Renal pelvis (tissue), 12 donors: ENCODE data around the gene TRIM44. TPM values are rescaled to one million over a fixed set of nuclear protein-coding genes. Genes with fewer than 3 reads are reported as not detected.
A peak's percentile ranks its signal among the peaks of the same experiment; 100 is the strongest.

Experiments used
- DNase-seq: peaks from one replicate; pipeline ENCODE4 v3.0.0-alpha.2; 2013
- long read RNA-seq, 16 experiments: transcript quantifications; one replicate each; lab custom pipeline, GENCODE V29; 2026
- polyA plus RNA-seq, 3 donors: library from polyadenylated mRNA; unstranded; fragments of 120-200 nt; gene quantifications; one replicate each; pipeline ENCODE4 v1.2.1, GENCODE V29; 2013; ENCODE audit not compliant: insufficient read length in 3 of 3

The TRIM44 gene, protein sequence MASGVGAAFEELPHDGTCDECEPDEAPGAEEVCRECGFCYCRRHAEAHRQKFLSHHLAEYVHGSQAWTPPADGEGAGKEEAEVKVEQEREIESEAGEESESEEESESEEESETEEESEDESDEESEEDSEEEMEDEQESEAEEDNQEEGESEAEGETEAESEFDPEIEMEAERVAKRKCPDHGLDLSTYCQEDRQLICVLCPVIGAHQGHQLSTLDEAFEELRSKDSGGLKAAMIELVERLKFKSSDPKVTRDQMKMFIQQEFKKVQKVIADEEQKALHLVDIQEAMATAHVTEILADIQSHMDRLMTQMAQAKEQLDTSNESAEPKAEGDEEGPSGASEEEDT
- 100 to 1,000 TPM in 1 of 3 donors, 10 to 100 TPM in 2; 85.2 to 100 (median 91.3) TPM for polyA plus RNA-seq
- long read RNA-seq, donor 1, full-length matches to known transcripts = 18 of 48 reads
- long read RNA-seq, donor 1, partial matches to known transcripts = 19 of 48 reads
- long read RNA-seq, donor 1, other reads (novel, unspliced or antisense) = 11 of 48 reads
- long read RNA-seq, donor 2, full-length matches to known transcripts = 27 of 39 reads
- long read RNA-seq, donor 2, partial matches to known transcripts = 0 of 39 reads
- long read RNA-seq, donor 2, other reads (novel, unspliced or antisense) = 12 of 39 reads
- long read RNA-seq, donor 3, full-length matches to known transcripts = 16 of 21 reads
- long read RNA-seq, donor 3, partial matches to known transcripts = 0 of 21 reads
- long read RNA-seq, donor 3, other reads (novel, unspliced or antisense) = 5 of 21 reads
- long read RNA-seq, donor 4, full-length matches to known transcripts = 13 of 19 reads
- long read RNA-seq, donor 4, partial matches to known transcripts = 6 of 19 reads
- long read RNA-seq, donor 4, other reads (novel, unspliced or antisense) = 0 of 19 reads
- long read RNA-seq, donor 5, full-length matches to known transcripts = 12 of 29 reads
- long read RNA-seq, donor 5, partial matches to known transcripts = 17 of 29 reads
- long read RNA-seq, donor 5, other reads (novel, unspliced or antisense) = 0 of 29 reads
- long read RNA-seq, donor 6, full-length matches to known transcripts = 23 of 45 reads
- long read RNA-seq, donor 6, partial matches to known transcripts = 22 of 45 reads
- long read RNA-seq, donor 6, other reads (novel, unspliced or antisense) = 0 of 45 reads
- long read RNA-seq, donor 7, full-length matches to known transcripts = 17 of 24 reads
- long read RNA-seq, donor 7, partial matches to known transcripts = 0 of 24 reads
- long read RNA-seq, donor 7, other reads (novel, unspliced or antisense) = 7 of 24 reads
- long read RNA-seq, donor 8, full-length matches to known transcripts = 11 of 26 reads
- long read RNA-seq, donor 8, partial matches to known transcripts = 15 of 26 reads
- long read RNA-seq, donor 8, other reads (novel, unspliced or antisense) = 0 of 26 reads
- long read RNA-seq, donor 9, full-length matches to known transcripts = 29 of 36 reads
- long read RNA-seq, donor 9, partial matches to known transcripts = 0 of 36 reads
- long read RNA-seq, donor 9, other reads (novel, unspliced or antisense) = 7 of 36 reads
- long read RNA-seq, donor 10, full-length matches to known transcripts = 24 of 64 reads
- long read RNA-seq, donor 10, partial matches to known transcripts = 35 of 64 reads
- long read RNA-seq, donor 10, other reads (novel, unspliced or antisense) = 5 of 64 reads
- long read RNA-seq, donor 11, full-length matches to known transcripts = 20 of 27 reads
- long read RNA-seq, donor 11, partial matches to known transcripts = 7 of 27 reads
- long read RNA-seq, donor 11, other reads (novel, unspliced or antisense) = 0 of 27 reads
- long read RNA-seq, donor 12, full-length matches to known transcripts = 32 of 62 reads
- long read RNA-seq, donor 12, partial matches to known transcripts = 17 of 62 reads
- long read RNA-seq, donor 12, other reads (novel, unspliced or antisense) = 13 of 62 reads
- long read RNA-seq, donor 13, full-length matches to known transcripts = 16 of 27 reads
- long read RNA-seq, donor 13, partial matches to known transcripts = 11 of 27 reads
- long read RNA-seq, donor 13, other reads (novel, unspliced or antisense) = 0 of 27 reads
- long read RNA-seq, donor 14 = 0 reads
- long read RNA-seq, donor 15, full-length matches to known transcripts = 32 of 56 reads
- long read RNA-seq, donor 15, partial matches to known transcripts = 18 of 56 reads
- long read RNA-seq, donor 15, other reads (novel, unspliced or antisense) = 6 of 56 reads
- long read RNA-seq, donor 16, full-length matches to known transcripts = 22 of 41 reads
- long read RNA-seq, donor 16, partial matches to known transcripts = 14 of 41 reads
- long read RNA-seq, donor 16, other reads (novel, unspliced or antisense) = 5 of 41 reads

DNA sequence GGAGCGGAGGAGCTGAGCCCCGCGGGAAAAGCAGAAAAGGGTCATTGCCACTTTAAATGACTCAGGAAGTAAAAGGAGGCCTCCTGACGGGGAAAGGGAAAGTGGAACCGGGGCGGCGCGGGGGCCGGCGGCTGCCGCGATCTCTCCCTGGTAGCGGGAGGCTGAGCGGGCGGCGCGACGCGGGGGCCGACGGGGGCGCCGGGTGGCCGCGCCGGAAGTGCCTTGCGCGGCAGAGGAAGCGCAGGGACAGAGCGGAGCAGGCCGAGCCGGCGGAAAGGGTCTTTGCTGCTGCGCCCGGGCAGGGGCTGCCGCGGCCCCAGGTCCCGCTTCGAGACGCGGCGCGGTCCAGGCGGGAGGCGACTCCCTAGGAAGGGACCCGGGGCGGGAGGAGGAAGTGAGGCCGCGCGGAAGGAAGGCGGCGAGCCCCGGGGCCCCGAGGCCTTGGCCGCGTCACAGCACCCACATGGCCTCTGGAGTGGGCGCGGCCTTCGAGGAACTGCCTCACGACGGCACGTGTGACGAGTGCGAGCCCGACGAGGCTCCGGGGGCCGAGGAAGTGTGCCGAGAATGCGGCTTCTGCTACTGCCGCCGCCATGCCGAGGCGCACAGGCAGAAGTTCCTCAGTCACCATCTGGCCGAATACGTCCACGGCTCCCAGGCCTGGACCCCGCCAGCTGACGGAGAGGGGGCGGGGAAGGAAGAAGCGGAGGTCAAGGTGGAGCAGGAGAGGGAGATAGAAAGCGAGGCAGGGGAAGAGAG is at the start of gene TRIM44:
Gene TRIM44, plus strand, starts transcription at position 127 of the 759 bp plus-strand sequence. Its CDS starts 337 bp downstream, at position 464.
- peak; percentile 87 for DNase-seq

GRCh38 chr11:35614939-35615569 is 47.5 kb upstream of the TRIM44 start:
- no peak for DNase-seq

DNA sequence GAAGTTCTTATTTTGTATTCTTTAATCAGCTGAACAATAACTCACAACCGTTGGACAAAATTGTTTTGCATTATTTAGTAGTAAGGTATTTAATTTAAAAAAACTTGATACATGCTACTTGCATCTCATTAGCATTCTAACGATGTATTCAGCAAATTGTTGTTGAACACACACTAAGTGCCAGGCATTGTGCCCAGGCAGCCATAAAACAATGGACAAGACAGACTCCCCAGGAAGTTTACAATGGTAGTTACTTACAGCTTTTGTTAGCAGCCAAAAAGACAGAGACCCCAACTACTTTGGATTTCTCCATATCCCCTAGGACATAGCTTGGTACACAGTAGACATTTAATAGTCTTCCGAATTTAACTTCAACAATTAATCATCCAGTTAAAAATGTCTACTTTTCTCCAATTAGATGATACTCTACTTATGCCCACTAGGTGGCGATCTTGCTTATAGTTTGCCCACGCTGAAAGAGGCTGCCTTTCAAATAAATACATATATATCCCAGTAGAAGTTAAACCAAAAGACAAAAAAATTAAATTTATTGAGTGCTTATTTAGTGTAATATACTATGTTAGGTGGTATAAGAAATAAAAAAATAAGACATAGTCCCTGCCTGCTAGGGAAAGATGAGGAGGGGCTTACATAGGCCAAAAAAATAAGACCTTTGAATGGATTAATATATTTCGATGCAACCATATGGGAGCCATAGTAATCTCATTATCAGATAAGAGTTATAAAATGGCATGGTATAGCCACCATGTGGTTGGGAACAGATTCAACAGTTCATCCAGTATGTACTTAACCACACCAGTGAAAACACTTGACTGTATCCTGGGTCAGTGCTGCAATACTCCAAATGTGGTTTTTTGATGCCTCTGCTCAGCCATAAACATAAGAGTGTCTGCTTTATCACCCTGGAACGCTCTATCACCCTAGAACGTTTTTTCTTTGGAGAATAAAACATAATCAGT is 46.4 kb upstream of the TRIM44 start:
- peak; percentile 56 for DNase-seq

GRCh38 chr11:35617316-35617686 is 45.3 kb upstream of the TRIM44 start:
- DNase-seq = no peak

DNA sequence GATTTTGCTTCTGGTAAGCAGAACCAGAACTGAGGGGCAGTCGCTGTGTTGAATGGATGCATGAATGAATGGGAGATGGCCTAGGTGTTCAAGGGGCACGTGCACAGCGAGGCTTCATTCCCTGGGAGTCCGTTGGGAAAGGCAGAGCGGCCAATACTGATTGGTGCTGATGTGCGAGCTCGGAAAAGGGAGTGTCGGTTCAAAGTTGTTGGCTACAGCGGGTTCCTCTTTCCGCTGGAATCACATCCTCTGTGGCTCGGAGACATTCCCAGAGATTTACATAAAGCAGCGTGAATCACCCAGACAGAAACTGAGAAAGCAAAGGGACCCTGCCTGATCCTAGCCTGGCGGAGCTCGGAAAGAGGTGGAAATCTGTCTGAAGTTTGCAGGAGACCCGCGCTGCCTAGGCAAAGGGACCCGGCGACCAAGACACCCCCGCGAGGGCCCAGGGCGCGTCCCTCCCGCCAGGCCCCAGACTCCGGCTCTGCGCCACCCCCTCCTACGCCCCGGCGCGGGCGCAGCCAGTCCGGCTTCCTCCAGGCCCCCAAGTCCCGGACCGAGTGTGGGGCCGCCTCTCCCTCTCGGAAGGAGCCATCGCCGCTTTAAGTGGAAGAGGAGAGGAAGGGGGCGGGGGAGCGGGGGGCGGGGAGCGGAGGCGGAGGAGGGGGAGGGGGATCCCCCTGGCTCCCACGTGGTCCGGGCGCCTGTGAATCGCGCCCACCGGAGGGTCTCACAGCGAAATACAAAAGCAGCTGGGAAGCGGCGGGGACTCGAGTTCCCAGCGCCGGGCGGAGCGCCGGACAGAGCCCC is 44.7 kb upstream of the TRIM44 start, which contains the start of gene FJX1:
Gene FJX1, plus strand, starts transcription at position 774 of the 810 bp plus-strand sequence. CDS start 177 bp downstream, outside the sequence.
- peak; percentile 74 for DNase-seq

DNA sequence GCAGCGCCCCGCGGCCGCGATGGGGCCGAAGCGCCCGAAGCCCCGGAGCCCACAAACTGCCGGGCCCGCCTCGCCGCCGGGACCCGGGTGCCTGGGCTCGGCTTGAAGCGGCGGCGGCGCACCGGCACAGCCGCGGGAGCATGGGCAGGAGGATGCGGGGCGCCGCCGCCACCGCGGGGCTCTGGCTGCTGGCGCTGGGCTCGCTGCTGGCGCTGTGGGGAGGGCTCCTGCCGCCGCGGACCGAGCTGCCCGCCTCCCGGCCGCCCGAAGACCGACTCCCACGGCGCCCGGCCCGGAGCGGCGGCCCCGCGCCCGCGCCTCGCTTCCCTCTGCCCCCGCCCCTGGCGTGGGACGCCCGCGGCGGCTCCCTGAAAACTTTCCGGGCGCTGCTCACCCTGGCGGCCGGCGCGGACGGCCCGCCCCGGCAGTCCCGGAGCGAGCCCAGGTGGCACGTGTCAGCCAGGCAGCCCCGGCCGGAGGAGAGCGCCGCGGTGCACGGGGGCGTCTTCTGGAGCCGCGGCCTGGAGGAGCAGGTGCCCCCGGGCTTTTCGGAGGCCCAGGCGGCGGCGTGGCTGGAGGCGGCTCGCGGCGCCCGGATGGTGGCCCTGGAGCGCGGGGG is 44.0 kb upstream of the TRIM44 start:
- DNase-seq = no peak

GRCh38 chr11:35619116-35619854 is 43.3 kb upstream of the TRIM44 start:
- DNase-seq = no peak

GRCh38 chr11:35619855-35620640 is 42.5 kb upstream of the TRIM44 start:
- peak; percentile 57 for DNase-seq

- DNase-seq = no peak
Measured at GRCh38 chr11:35620795-35621194, 41.8 kb upstream of the TRIM44 start.

- DNase-seq = no peak
Measured at GRCh38 chr11:35621620-35622019, 41.0 kb upstream of the TRIM44 start.

GRCh38 chr11:35622070-35622469 is 40.5 kb upstream of the TRIM44 start:
- no peak for DNase-seq

GRCh38 chr11:35623621-35624168 is 38.9 kb upstream of the TRIM44 start:
- no peak for DNase-seq

DNA sequence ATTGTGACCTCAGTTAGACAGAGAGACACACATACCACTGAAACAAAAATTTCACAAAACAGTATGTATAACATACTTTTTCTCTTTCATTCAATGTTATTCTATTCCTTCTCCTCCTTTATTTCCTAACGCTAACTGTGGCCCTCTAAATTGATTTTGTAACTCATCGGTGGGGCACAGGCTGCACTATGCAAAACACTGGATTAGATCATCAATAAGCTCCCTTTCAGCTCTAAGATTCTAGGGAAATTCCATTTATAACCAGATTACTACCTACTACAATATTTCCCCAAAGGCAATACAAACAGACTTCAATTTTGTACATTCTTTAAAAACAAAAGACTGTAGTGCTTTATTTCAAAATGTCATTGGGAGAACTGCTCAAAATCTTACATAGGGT is 38.3 kb upstream of the TRIM44 start:
- no peak for DNase-seq
